Measurements from ENCODE around the gene GNMT. TPM values are rescaled to one million over a fixed set of nuclear protein-coding genes. Genes with fewer than 3 reads are reported as not detected.

The GNMT gene
- total and polyA plus RNA-seq, 10 of the 15 experiments (the other 5 are each of a cell fraction or from before 2014, with no cell fraction given), result 0.27 to 1.1 (median 0.39) TPM

GRCh38 chr6:42911171-42912021, 49.2 kb upstream of the GNMT start (continued):
- TF ChIP-seq ZNF592 (IDR thresholded peaks at IDR 0.05) (no peak), ZBED1 (IDR thresholded peaks at IDR 0.05; ENCODE audit: borderline replicate concordance) (no peak)

GRCh38 chr6:42914546-42914945, 46.0 kb upstream of the GNMT start:
- H3K4me2 ChIP-seq (ENCODE audit: control insufficient read depth, insufficient read depth), result no peak overlapping the region
- no peak overlapping the region for H3K9ac ChIP-seq (ENCODE audit: control insufficient read depth, insufficient read depth, low read length)
- H3K4me1 ChIP-seq (ENCODE audit: control insufficient read depth, insufficient read depth, low read length), result peaks cover 6% of the 10 kb centered on the region
- H3K79me2 ChIP-seq (ENCODE audit: control insufficient read depth, insufficient read depth, low read length), result no peaks in the 10 kb centered on the region
- no peaks in the 10 kb centered on the region for H3K36me3 ChIP-seq (ENCODE audit: control insufficient read depth in 2 of 2, insufficient read depth in 2 of 2, low read length in 1 of 2)
- H3K4me3 ChIP-seq, result no peak overlapping the region
- ATAC-seq (no peak), DNase-seq (ENCODE audit: low read depth, low spot score) (no peak), FAIRE-seq (no peak)
- H3K27me3 ChIP-seq (replicated peaks in 1 of 2; ENCODE audit: control insufficient read depth in 2 of 2, insufficient read depth in 2 of 2, low read length in 1 of 2), result no peaks in the 10 kb centered on the region
- ChIA-PET CTCF (interaction anchor here (0.9 to 2.8 kb wide), 6 partner anchors 9 to 232 kb away, joined by 3 to 15 read pairs (median 4); no protein-coding TSS in a partner anchor), SMC1A (ENCODE audit: uncharacterized antibody, unreplicated experiment) (interaction anchor here (1.0 to 1.1 kb wide), 2 partner anchors 8 to 14 kb away, joined by 3 read pairs; partner anchors contain the start of gene CNPY3), POLR2A (interaction anchor here (0.5 to 2.4 kb wide), 4 partner anchors 15 to 310 kb away, joined by 3 to 7 read pairs (median 4); partner anchors contain the start of gene CNPY3), RAD21 (ENCODE audit: unreplicated experiment) (no interaction called here)
- WGBS (ENCODE audit: insufficient coverage, insufficient replicate concordance, low lambda C conversion rate, missing lambda C conversion rate), result 58% methylated on average over 4 of the region's 4 CpGs
- no peaks in the 10 kb centered on the region for H4K20me1 ChIP-seq (ENCODE audit: control insufficient read depth, insufficient read depth)
- no peak overlapping the region for H3K27ac ChIP-seq (ENCODE audit: control insufficient read depth, insufficient read depth)
- H2AFZ ChIP-seq (ENCODE audit: control insufficient read depth, low read depth, low read length), result no peak overlapping the region
- H3K9me3 ChIP-seq (replicated peaks; ENCODE audit: control insufficient read depth, insufficient read depth, low read length), result no peaks in the 10 kb centered on the region
- BruUV-seq (replicated peaks), result no TSS peak
- TF ChIP-seq SMARCA5 (IDR thresholded peaks at IDR 0.05) (no peak), POU2F2 (IDR thresholded peaks at IDR 0.05; ENCODE audit: borderline replicate concordance, low read depth, low read length) (no peak), CHD4 (IDR thresholded peaks at IDR 0.05) (no peak), SPI1 (IDR thresholded peaks at IDR 0.05; ENCODE audit: borderline replicate concordance, insufficient read depth, low read depth, low read length) (no peak), BRCA1 (IDR thresholded peaks at IDR 0.05; ENCODE audit: low read depth, low read length) (no peak)
- intact Hi-C loops (cut with micrococcal nuclease; ENCODE audit: unreplicated experiment) (no loop called here), in situ Hi-C loops (cut with MboI) (no loop called here)
